Measurements from ENCODE around the gene MYRFL. TPM values are rescaled to one million over a fixed set of nuclear protein-coding genes. Genes with fewer than 3 reads are reported as not detected.
"Not testable (repeated sequence)": the region's sequence is repeated elsewhere in the genome, so short reads cannot be mapped to it uniquely, and the experiment has no call there.

Gene MYRFL
- total RNA-seq, 1 donor from 2014 or later: not detected

DNA sequence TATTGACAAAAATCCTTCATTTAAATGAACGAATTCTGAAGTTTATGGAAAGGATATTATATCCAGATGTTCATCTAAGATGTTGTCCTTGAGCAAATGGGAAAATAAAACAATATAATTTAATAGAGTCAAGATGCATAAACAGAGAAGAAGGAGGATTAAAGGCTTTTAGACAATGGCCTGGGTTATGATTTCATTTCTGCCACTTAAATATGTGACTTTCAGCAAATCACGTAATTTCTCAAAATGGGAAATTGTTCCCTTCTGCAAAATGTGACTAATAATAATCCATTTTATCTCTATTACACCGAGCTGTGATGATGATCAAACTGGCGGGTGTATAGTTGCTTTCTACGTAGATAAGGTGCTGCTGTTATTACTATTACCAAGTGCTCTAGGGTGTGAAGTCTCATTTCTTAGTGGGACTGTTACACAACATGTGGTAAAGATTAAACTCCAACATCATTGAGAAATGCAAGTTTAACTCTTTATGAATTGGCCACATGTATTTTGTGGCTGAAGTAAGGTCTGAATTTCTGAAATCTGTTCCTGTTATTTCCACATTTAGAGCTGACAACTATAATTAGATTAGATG is 157.0 kb downstream of the MYRFL start:
- Mint-ChIP-seq H3K27me3 (no peaks in the 10 kb centered on the region), H3K36me3 (ENCODE audit: low read depth) (no peaks in the 10 kb centered on the region), H3K4me3 (no peak overlapping the region), H3K9me3 (no peaks in the 10 kb centered on the region), H3K27ac (no peak overlapping the region), H3K4me1 (no peaks in the 10 kb centered on the region)
- no peak for DNase-seq
- intact Hi-C loops (cut with micrococcal nuclease): no loop called here

DNA sequence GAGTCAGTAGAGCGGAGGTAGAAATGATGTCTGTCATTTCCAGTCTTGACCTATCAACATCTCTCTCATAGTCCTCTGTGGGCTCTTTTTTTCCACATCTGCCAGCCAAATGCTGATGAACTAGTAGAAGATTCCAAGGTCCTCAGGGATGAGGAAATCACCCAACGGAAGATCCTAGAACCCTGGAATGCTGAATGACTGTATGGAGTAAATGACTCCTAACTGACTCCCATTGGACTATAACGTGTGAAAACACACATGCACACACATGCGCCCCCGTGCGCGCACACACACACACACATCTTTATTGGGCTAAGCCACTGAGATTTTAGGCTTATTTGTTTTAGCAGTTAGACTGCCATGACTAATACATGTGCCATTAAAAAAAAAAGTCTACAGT is 159.2 kb downstream of the MYRFL start:
- Mint-ChIP-seq H3K36me3 (ENCODE audit: low read depth) (no peaks in the 10 kb centered on the region), H3K4me3 (no peak overlapping the region), H3K4me1 (no peaks in the 10 kb centered on the region), H3K27me3 (no peaks in the 10 kb centered on the region), H3K9me3 (no peaks in the 10 kb centered on the region), H3K27ac (no peak overlapping the region)
- DNase-seq: no peak
- intact Hi-C loops (cut with micrococcal nuclease): no loop called here

DNA sequence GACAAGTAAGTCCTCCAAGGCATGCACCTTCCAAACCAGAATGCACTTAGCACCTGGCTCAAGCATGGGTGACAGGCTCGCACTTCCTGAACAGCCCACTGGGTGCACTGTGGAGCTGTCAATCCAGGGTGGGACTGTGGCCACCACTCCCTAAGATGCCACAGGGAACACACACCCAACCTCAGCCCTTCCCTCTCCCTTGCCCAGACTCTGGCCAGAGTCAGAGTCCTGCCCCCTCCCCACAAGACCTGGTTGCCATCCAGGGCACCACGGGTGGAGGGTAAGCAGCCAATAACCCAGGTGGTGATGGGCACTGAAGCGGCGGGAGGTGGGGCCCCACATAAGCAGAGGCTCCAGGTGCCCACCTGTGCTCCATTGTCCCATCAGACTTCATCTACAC is 160.6 kb downstream of the MYRFL start:
- Mint-ChIP-seq H3K4me3 (no peak overlapping the region), H3K4me1 (no peaks in the 10 kb centered on the region)
- DNase-seq: no peak

DNA sequence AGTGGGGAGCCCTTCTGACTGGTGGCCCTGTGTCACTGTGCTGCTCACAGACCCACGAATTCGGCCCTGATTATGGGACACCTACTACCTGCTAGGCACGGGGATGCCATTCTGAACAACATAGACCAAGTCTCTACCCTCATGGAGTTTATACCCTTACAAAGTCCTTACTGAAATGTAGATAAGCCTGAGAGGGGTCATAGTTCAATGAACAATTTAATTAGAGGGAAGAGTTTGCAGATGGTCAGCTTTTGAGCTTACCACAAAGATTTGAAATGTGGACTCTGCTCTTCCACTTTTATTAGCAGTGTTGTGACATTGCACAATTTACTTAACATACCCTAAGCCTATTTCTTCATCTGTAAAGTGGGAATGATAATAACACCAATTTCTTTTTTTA is 161.1 kb downstream of the MYRFL start:
- no peak for DNase-seq
- intact Hi-C loops (cut with micrococcal nuclease): no loop called here
- Mint-ChIP-seq H3K27me3 (no peaks in the 10 kb centered on the region), H3K4me3 (no peak overlapping the region), H3K27ac (no peak overlapping the region), H3K9me3 (no peaks in the 10 kb centered on the region), H3K36me3 (ENCODE audit: low read depth) (no peaks in the 10 kb centered on the region), H3K4me1 (no peaks in the 10 kb centered on the region)

More for the DNA sequence above, 160.6 kb downstream of the MYRFL start:
- Mint-ChIP-seq H3K9me3 (no peaks in the 10 kb centered on the region), H3K27me3 (no peaks in the 10 kb centered on the region), H3K27ac (no peak overlapping the region), H3K36me3 (ENCODE audit: low read depth) (no peaks in the 10 kb centered on the region)
- intact Hi-C loops (cut with micrococcal nuclease): no loop called here

DNA sequence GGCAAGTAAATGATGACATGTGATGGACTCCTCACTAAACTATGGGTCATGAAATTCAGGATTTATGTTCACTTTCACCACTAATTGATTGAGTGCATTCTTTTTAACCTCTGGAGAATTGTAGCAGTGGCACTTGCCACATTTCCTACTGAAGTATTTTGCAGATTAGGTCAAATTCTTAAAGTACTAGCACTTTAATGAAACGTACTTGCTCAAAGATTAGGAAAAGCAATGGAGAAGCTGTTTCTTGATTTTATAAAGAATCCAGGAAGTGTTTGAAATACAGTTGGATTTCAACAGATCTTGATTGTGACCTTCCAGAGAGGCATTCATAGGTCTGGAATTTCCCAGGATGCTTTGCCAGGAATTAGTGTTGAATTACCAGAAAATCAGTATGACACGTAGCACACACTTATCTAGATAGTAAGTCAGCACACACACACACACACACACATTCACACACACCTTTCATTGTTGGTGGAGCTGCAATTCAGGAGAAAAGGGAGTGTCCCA is 162.6 kb downstream of the MYRFL start:
- no peak overlapping the region for H3K27ac Mint-ChIP-seq
- no peak overlapping the region for H3K4me3 Mint-ChIP-seq
- no peaks in the 10 kb centered on the region for H3K4me1 Mint-ChIP-seq
- no peak for DNase-seq
- intact Hi-C loops (cut with micrococcal nuclease): no loop called here
- no peaks in the 10 kb centered on the region for H3K36me3 Mint-ChIP-seq (ENCODE audit: low read depth)
- H3K9me3 Mint-ChIP-seq: no peaks in the 10 kb centered on the region
- H3K27me3 Mint-ChIP-seq: no peaks in the 10 kb centered on the region

DNA sequence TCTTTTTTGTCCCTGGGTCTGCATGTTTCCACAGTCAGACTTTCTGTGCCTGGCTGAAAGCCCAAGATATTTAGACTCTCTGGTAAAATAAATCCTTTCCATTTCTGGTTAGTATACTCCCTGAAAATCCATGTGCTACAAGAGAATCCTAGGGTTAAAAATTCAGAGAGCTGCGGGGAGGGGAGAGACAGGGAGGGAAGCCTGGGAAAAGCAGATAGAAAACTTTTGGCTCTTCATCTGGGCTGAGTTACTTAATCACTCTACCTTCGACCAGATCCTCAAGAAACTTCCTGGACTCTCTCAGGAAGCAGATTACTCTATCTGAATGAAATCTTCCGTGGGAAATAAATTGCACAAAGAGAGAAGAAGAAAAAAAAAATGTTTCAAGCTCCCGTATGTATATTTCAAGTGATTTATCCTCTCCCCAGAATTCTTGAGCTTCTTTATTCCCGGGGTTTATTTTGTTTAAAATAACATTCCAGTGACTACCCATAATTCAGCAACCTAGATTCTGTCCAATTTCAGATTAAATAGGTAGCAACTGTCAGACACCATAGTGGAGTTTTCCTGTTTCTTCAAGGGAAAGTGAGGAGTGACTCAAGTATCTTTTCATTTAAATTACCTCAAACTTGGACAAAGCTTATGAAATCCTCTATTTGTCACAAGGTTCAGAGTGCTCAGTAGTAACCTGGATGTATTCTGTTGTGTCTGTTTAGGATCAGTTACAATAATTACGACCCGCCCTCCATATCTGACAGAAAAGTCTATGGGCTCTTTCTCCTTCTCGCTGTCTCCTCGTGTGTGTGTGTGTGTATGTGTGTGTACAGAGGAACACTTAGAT is 163.7 kb downstream of the MYRFL start:
- Mint-ChIP-seq H3K9me3 (no peaks in the 10 kb centered on the region), H3K4me3 (no peak overlapping the region), H3K27ac (no peak overlapping the region), H3K27me3 (no peaks in the 10 kb centered on the region), H3K4me1 (no peaks in the 10 kb centered on the region), H3K36me3 (ENCODE audit: low read depth) (no peaks in the 10 kb centered on the region)
- no peak for DNase-seq
- intact Hi-C loops (cut with micrococcal nuclease): no loop called here

DNA sequence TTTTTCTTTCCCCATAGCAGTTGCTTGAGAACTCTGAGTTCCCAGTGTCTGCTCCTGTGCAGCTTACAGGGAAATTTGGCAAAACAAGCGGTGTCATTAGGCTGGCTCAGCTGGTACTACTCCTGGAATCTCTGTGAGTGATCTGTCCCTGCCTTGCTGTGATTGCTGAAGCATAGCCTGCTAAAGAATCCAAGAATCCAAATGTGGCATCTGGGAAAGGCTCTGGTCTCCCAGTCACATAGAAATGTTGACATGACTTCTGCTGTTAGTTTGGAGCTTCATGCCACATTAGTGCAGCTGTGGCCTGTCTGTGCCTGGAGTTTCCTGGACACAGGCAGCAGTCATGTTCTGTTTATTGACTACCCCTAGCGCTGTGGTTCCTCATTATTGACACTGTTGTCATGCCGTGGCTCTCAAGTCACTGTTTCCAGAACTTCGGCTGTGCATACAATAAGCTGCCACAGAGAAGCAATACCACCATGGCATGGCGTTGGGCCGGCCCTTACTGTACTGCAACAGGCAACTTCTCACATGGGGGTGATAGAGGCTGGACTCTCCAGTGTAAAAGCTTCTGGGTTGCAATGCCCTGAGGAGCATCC is 166.8 kb downstream of the MYRFL start:
- intact Hi-C loops (cut with micrococcal nuclease): no loop called here
- Mint-ChIP-seq H3K36me3 (ENCODE audit: low read depth) (no peaks in the 10 kb centered on the region), H3K4me3 (no peak overlapping the region), H3K27ac (no peak overlapping the region), H3K4me1 (no peaks in the 10 kb centered on the region), H3K9me3 (no peaks in the 10 kb centered on the region), H3K27me3 (no peaks in the 10 kb centered on the region)
- DNase-seq: no peak

DNA sequence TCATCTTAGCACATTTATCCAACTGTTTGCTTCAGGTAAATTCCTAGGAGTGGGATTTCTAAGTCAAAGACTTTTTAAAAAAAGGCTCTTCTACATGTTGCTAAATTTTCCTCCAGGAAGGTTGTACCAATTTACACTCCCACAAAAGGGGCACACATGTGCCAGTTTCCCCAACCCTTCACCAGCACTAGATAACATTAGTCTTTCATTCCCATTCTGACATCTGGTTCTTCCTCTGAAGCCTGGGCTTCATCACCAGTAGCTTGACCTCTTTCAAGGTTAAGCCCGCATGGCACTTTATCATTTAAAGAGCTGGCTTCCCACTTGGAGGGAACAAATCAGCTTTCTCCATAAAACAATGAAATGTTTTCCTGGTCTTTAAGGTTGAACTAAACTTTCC is 168.4 kb downstream of the MYRFL start:
- no peaks in the 10 kb centered on the region for H3K36me3 Mint-ChIP-seq (ENCODE audit: low read depth)
- intact Hi-C loops (cut with micrococcal nuclease): no loop called here
- H3K9me3 Mint-ChIP-seq: no peaks in the 10 kb centered on the region
- H3K4me3 Mint-ChIP-seq: no peak overlapping the region
- H3K27me3 Mint-ChIP-seq: no peaks in the 10 kb centered on the region
- H3K27ac Mint-ChIP-seq: no peak overlapping the region
- H3K4me1 Mint-ChIP-seq: no peaks in the 10 kb centered on the region
- DNase-seq: no peak

DNA sequence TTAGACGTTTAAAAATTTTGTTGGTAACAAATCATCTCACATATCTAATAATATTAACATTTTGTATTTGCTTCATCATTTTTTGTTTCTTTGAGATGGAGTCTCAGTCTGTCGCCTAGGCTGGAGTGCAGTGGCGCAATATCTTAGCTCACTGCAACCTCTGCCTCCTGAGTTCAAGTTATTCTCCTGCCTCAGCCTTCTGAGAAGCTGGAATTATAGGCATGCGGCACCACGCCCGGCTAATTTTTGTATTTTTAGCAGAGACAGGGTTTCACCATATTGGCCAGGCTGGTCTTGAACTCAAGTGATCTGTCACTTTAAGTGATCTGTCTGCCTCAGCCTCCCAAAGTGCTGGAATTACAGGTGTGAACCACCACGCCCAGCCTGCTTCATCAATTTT is 169.1 kb downstream of the MYRFL start:
- DNase-seq; H3K36me3 Mint-ChIP-seq (ENCODE audit: low read depth); H3K4me1 Mint-ChIP-seq; H3K27ac Mint-ChIP-seq; H3K4me3 Mint-ChIP-seq; intact Hi-C loops (cut with micrococcal nuclease); H3K9me3 Mint-ChIP-seq; H3K27me3 Mint-ChIP-seq: not testable (repeated sequence)

DNA sequence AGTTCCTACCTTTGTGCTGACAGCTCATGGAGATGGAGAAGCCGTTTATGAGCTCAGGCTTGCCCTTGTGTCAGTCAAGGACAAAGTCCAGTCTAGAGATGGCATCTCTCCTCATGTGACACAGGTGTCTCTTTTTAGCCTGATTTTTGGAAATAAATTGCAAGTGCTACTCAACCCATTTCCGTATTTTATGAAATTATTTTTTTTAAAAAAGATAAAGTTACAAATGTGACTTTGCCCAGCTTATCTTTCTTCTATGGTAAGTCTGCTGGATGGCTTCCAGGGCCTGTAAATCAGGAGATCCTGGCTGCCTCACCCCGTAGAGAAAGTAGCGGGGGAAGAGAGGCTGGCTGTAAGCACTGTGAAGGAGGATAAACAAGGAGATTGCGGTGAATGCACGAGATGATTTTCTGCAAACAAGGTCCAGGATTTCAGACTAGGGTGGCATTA is 169.7 kb downstream of the MYRFL start:
- Mint-ChIP-seq H3K9me3 (no peaks in the 10 kb centered on the region), H3K4me3 (no peak overlapping the region), H3K27me3 (no peaks in the 10 kb centered on the region), H3K36me3 (ENCODE audit: low read depth) (no peaks in the 10 kb centered on the region), H3K27ac (no peak overlapping the region), H3K4me1 (no peaks in the 10 kb centered on the region)
- no peak for DNase-seq
- intact Hi-C loops (cut with micrococcal nuclease): no loop called here

DNA sequence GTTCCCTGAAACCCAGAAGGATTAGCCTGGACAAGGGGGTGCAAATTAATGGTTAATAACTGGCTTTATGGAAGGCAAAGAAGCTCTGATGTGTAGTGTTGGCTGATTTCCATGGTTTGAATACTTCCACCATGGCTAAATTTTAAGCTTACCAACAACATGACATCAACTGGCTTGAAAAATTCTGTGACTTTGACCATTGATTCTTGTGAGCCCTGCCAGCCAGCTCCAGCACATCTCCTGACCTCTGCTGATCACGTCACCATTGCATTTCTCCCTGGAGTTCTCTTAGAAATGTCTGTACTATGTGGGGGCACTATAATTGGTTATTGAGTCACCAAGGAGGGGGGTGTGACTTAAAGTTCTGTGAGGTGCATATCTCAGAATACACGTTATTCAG is 171.2 kb downstream of the MYRFL start:
- no peaks in the 10 kb centered on the region for H3K27me3 Mint-ChIP-seq
- H3K4me1 Mint-ChIP-seq: no peaks in the 10 kb centered on the region
- no peak overlapping the region for H3K27ac Mint-ChIP-seq
- intact Hi-C loops (cut with micrococcal nuclease): no loop called here
- H3K4me3 Mint-ChIP-seq: no peak overlapping the region
- no peaks in the 10 kb centered on the region for H3K9me3 Mint-ChIP-seq
- DNase-seq: peak; percentile 37
- H3K36me3 Mint-ChIP-seq (ENCODE audit: low read depth): no peaks in the 10 kb centered on the region

DNA sequence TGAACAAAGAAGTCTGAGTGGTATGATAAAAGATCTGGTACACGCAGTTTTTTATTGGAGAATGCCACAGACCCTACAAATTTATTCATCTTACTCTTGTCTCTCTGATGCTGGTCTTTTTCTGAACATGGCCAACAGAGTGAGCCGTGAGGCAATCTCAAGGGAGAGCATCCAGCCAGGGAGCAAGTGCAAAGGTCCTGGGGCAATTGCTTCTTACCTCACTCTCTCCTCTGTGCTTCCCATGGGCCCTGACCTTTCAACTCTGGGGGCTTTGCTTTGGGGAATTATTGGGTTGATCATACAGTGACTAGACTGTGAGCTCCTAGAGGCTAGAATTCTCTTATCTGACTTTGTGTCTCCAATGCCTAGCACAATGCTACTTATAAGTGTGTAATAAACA is 171.7 kb downstream of the MYRFL start:
- Mint-ChIP-seq H3K4me3 (no peak overlapping the region), H3K9me3 (no peaks in the 10 kb centered on the region), H3K27ac (no peak overlapping the region), H3K4me1 (no peaks in the 10 kb centered on the region), H3K36me3 (ENCODE audit: low read depth) (no peaks in the 10 kb centered on the region), H3K27me3 (no peaks in the 10 kb centered on the region)
- intact Hi-C loops (cut with micrococcal nuclease): no loop called here
- DNase-seq: peak; percentile 22

DNA sequence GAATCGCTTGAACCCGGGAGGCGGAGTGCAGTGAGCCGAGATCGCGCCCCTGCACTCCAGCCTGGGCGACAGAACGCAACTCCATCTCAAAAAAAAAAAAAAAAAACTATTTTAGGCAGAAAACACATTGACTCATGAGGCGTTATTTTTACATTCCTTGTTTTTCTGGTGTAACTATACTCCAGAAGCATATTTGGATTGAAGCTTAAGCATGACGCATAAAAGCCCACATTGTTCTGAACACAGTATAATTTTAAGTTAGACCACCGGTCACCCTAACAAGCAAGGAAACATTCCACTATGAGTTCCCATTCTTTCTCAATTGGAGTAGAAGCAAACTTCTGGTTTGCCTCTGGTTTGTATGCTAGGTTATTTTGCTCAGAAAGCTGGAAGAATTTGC is 173.0 kb downstream of the MYRFL start:
- H3K4me3 Mint-ChIP-seq: no peak overlapping the region
- no peak for DNase-seq
- intact Hi-C loops (cut with micrococcal nuclease): no loop called here
- no peaks in the 10 kb centered on the region for H3K36me3 Mint-ChIP-seq (ENCODE audit: low read depth)
- no peaks in the 10 kb centered on the region for H3K4me1 Mint-ChIP-seq
- no peak overlapping the region for H3K27ac Mint-ChIP-seq
- no peaks in the 10 kb centered on the region for H3K27me3 Mint-ChIP-seq
- H3K9me3 Mint-ChIP-seq: no peaks in the 10 kb centered on the region

DNA sequence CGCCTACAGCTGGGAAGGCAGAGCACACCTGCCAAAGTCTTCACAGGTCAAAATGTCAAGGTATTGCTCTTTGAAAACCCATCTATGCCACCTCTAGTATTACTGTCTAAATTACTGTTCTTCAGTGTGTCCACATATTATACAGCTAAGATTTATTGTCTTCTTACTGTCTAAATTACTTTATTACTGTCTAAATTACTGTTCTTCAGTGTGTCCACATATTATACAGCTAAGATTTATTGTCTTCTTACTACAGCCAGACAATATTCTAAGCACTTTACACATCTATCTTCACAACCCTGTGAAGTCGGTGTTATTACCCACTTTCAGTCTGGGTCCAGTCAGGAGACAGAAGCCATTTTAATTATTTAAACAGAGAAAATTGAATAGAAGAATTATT is 173.9 kb downstream of the MYRFL start:
- Mint-ChIP-seq H3K27me3 (no peaks in the 10 kb centered on the region), H3K4me3 (no peak overlapping the region), H3K4me1 (no peaks in the 10 kb centered on the region), H3K36me3 (ENCODE audit: low read depth) (no peaks in the 10 kb centered on the region), H3K27ac (no peak overlapping the region), H3K9me3 (no peaks in the 10 kb centered on the region)
- DNase-seq: peak; percentile 4
- intact Hi-C loops (cut with micrococcal nuclease): no loop called here

Measured in activated CD4-positive, alpha-beta T cell treated with anti-CD3 and anti-CD28 coated beads, Interleukin-2, amount 10 ng/mL, durations not matched to agents 24 days and 14 days (primary cell).